Ishikawa (cell line): ENCODE results near the gene TRERF1.

ENCODE experiments used
- CEBPB ChIP-seq: IDR thresholded peaks from 2 replicates; pipeline ENCODE4 v1.6.1; 2012
- CREB1 ChIP-seq: IDR thresholded peaks from 2 replicates; pipeline ENCODE4 v1.6.1; 2012; ENCODE audit warnings: low read depth
- EGR1 ChIP-seq: IDR thresholded peaks from 2 replicates; pipeline ENCODE4 v1.6.1; 2012
- EP300 ChIP-seq: IDR thresholded peaks from 2 replicates; pipeline ENCODE4 v1.6.1; 2012; ENCODE audit warnings: borderline replicate concordance
- FOXM1 ChIP-seq: IDR thresholded peaks from 2 replicates; pipeline ENCODE4 v1.6.1; 2012; ENCODE audit warnings: low read depth, borderline replicate concordance
- MAX ChIP-seq: IDR thresholded peaks from 2 replicates; pipeline ENCODE4 v1.6.1; 2012
- NFIC ChIP-seq: IDR thresholded peaks from 2 replicates; pipeline ENCODE4 v1.6.1; 2012
- RAD21 ChIP-seq: IDR thresholded peaks from 2 replicates; pipeline ENCODE4 v1.6.1; 2012; ENCODE audit warnings: low read depth
- REST ChIP-seq: IDR thresholded peaks from 2 replicates; pipeline ENCODE4 v1.6.1; 2012; ENCODE audit warnings: low read depth, mild to moderate bottlenecking
- TAF1 ChIP-seq: IDR thresholded peaks from 2 replicates; pipeline ENCODE4 v1.6.1; 2012; ENCODE audit warnings: low read depth, mild to moderate bottlenecking
- TCF12 ChIP-seq: IDR thresholded peaks from 2 replicates; pipeline ENCODE4 v1.6.1; 2012; ENCODE audit warnings: low read depth
- TEAD4 ChIP-seq: IDR thresholded peaks from 2 replicates; pipeline ENCODE4 v1.6.1; 2012
- USF1 ChIP-seq: IDR thresholded peaks from 2 replicates; pipeline ENCODE4 v1.6.1; 2012
- YY1 ChIP-seq: IDR thresholded peaks from 2 replicates; pipeline ENCODE4 v1.6.1; 2012; ENCODE audit warnings: low read depth
- ZBTB7A ChIP-seq: IDR thresholded peaks from 2 replicates; pipeline ENCODE4 v1.6.1; 2012; ENCODE audit warnings: low read depth

Gene TRERF1

GRCh38 chr6:42280966-42281533, 170.7 kb downstream of the TRERF1 start:
- TF ChIP-seq REST: no peak
- TF ChIP-seq CEBPB: no peak
- no peak for TF ChIP-seq YY1
- no peak for TF ChIP-seq TEAD4
- TF ChIP-seq TAF1: no peak
- TF ChIP-seq CREB1: no peak
- no peak for TF ChIP-seq EGR1
- TF ChIP-seq EP300: no peak

- TF ChIP-seq RAD21 (no peak), CEBPB (no peak), USF1 (no peak), NFIC (no peak), TAF1 (no peak), MAX (no peak), ZBTB7A (no peak), EP300 (no peak), TEAD4 (no peak), REST (no peak), EGR1 (no peak), TCF12 (no peak)
Measured at GRCh38 chr6:42279966-42280629, 171.6 kb downstream of the TRERF1 start.

- no peak for TF ChIP-seq REST
- no peak for TF ChIP-seq NFIC
- TF ChIP-seq FOXM1: no peak
- no peak for TF ChIP-seq TAF1
- TF ChIP-seq CREB1: no peak
- no peak for TF ChIP-seq EGR1
- TF ChIP-seq ZBTB7A: no peak
- TF ChIP-seq RAD21: no peak
- no peak for TF ChIP-seq USF1
- no peak for TF ChIP-seq TEAD4
- no peak for TF ChIP-seq CEBPB
- TF ChIP-seq EP300: no peak
- no peak for TF ChIP-seq MAX
- no peak for TF ChIP-seq TCF12
- TF ChIP-seq YY1: no peak
Measured at GRCh38 chr6:42279144-42279781, 172.5 kb downstream of the TRERF1 start.

- TF ChIP-seq TAF1: no peak
- no peak for TF ChIP-seq USF1
- TF ChIP-seq NFIC: no peak
- TF ChIP-seq REST: no peak
- no peak for TF ChIP-seq EGR1
- no peak for TF ChIP-seq TCF12
- TF ChIP-seq YY1: no peak
- TF ChIP-seq RAD21: no peak
- no peak for TF ChIP-seq CEBPB
- TF ChIP-seq CREB1: no peak
- no peak for TF ChIP-seq FOXM1
- TF ChIP-seq EP300: no peak
- TF ChIP-seq MAX: no peak
- TF ChIP-seq TEAD4: no peak
- TF ChIP-seq ZBTB7A: no peak
Measured at GRCh38 chr6:42278131-42278853, 173.4 kb downstream of the TRERF1 start.
